ENCODE results near the gene PHF13.

Gene PHF13

GRCh38 chr1:6613361-6614018 is at the start of gene PHF13:
PHF13 (plus strand) TSS chr1:6613731; CDS start chr1:6614067, 336 bp downstream.
- peak; percentile 98 for DNase-seq (ENCODE audit: low spot score)

GRCh38 chr1:6569033-6569432 is 44.5 kb upstream of the PHF13 start:
- DNase-seq (ENCODE audit: low spot score) = no peak

GRCh38 chr1:6570100-6570499 is 43.4 kb upstream of the PHF13 start:
- DNase-seq (ENCODE audit: low spot score) = no peak

GRCh38 chr1:6570987-6571386 is 42.5 kb upstream of the PHF13 start:
- DNase-seq (ENCODE audit: low spot score) = no peak

GRCh38 chr1:6572653-6573383 is 40.7 kb upstream of the PHF13 start:
- no peak for DNase-seq (ENCODE audit: low spot score)

GRCh38 chr1:6574025-6574620 is 39.4 kb upstream of the PHF13 start:
- no peak for DNase-seq (ENCODE audit: low spot score)

GRCh38 chr1:6574818-6575217 is 38.7 kb upstream of the PHF13 start:
- DNase-seq (ENCODE audit: low spot score) = no peak

- DNase-seq (ENCODE audit: low spot score) = no peak
Observed at GRCh38 chr1:6577831-6578525, 35.6 kb upstream of the PHF13 start.

- no peak for DNase-seq (ENCODE audit: low spot score)
Observed at GRCh38 chr1:6578624-6579373, 34.7 kb upstream of the PHF13 start.

- DNase-seq (ENCODE audit: low spot score) = peak; percentile 99
Observed at GRCh38 chr1:6579374-6580118, 34.0 kb upstream of the PHF13 start, which contains the start of gene ZBTB48. ZBTB48 (plus strand) TSS chr1:6579994; CDS start chr1:6580610, 616 bp downstream.

- no peak for DNase-seq (ENCODE audit: low spot score)
Observed at GRCh38 chr1:6580119-6580592, 33.4 kb upstream of the PHF13 start.

GRCh38 chr1:6580593-6581409 is 32.7 kb upstream of the PHF13 start:
- DNase-seq (ENCODE audit: low spot score) = no peak

- DNase-seq (ENCODE audit: low spot score) = no peak
Observed at GRCh38 chr1:6581561-6582305, 31.8 kb upstream of the PHF13 start.

GRCh38 chr1:6582370-6582769 is 31.2 kb upstream of the PHF13 start:
- no peak for DNase-seq (ENCODE audit: low spot score)

GRCh38 chr1:6584126-6585080 is 29.1 kb upstream of the PHF13 start:
- no peak for DNase-seq (ENCODE audit: low spot score)

- DNase-seq (ENCODE audit: low spot score) = peak; percentile 50
Observed at GRCh38 chr1:6585081-6585722, 28.3 kb upstream of the PHF13 start.

GRCh38 chr1:6585841-6586240 is 27.7 kb upstream of the PHF13 start:
- DNase-seq (ENCODE audit: low spot score) = no peak

GRCh38 chr1:6586404-6586816 is 27.1 kb upstream of the PHF13 start:
- DNase-seq (ENCODE audit: low spot score) = no peak
